Measurements from ENCODE around the gene ZNF2.
A peak's percentile ranks its signal among the peaks of the same experiment; 100 is the strongest.

ZNF2 gene

DNA sequence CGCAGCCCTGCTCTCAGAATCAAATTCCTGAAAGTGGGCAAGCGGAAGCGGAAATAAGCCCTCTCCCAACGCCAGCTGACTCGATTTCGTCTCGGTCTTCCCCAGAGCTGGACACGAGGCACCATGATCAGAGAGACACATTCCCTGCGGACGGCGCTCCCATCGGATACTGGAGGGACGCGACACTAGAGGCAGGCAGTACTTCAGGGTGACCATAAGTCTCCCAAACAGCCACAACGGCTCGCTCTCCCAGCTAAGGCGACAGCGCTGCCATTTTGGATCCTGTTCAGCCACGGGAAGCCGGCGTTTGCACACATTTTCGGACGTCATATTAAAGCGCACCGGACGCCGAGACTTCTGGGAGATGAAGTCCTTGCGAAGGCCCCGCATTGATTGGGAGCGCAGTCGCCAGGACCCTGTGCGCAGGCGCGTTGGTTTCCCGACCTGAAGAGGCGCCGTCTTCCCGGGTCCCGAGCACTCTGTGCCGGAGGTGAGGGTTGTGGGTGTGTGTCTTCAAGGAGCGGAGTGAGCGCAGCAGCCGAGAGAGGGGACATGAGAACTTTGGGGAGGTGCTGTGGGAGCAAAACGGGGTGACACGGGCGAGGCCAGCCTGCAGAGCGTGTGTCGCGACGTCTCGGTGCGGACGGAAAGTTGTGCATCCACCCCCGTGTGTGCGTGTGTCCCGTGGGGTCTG is at the start of gene ZNF2:
Gene ZNF2, plus strand, starts transcription at position 439 of the 694 bp plus-strand sequence. CDS start 10,418 bp downstream, outside the sequence.
- peak; percentile 98 for DNase-seq (ENCODE audit: low spot score)

DNA sequence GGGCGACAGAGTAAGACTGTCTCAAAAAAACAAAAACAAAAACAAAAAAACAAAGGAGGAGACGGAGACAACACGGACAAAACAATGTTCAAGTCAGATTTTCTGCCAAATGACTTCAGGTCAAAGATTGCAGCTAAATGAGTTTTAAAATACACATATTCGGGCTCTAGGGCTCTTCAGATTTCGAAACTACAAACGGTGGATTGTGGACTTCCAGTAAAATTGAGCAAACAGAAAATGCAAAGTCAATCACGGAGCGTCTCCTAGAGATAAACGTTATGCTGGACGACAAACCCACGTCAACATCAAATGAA is 44.6 kb upstream of the ZNF2 start:
- DNase-seq (ENCODE audit: low spot score), result no peak

DNA sequence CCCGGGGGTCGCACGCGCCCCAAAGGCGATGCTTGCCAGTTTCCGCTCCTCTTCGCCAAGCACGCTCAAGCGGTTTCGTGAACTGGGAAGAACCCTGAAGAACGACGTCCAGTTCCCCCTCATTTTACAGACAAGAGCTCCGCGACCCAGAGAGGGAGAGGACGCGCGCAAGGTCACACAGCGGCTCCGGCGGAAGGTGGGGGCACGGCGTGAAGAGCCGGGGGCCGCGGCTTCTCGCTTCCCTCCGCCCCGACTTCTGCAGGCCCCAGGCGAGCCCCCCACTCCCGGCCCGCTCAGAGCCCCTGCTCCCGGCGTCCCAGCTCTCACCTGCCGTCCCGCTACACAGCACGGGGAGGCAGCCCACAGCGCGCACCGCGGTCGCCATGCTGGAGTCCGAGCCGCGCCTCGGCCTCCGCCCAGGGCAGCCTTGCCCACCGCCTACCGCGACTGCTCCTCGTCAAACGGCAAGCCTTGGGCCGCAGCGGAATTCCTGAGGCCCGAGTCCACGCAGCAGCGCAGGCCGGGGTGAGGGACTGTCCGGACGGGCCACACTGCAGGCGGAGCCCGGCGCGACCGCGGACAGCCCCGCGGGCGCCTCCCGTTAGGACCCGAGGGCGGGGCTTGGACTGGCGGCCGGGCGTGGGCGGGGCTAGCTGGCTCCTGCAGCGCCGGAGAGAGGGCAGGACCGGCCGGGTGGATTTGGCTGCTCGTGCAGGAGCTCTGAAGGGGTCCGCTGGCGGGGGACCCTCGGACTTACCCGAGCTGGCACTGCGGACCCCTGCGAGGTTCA is 44.0 kb upstream of the ZNF2 start, which contains the start of gene MRPS5:
Gene MRPS5, minus strand, starts transcription at position 402 of the 790 bp plus-strand sequence. Its CDS starts 17 bp downstream, at position 385.
- DNase-seq (ENCODE audit: low spot score), result peak; percentile 66

DNA sequence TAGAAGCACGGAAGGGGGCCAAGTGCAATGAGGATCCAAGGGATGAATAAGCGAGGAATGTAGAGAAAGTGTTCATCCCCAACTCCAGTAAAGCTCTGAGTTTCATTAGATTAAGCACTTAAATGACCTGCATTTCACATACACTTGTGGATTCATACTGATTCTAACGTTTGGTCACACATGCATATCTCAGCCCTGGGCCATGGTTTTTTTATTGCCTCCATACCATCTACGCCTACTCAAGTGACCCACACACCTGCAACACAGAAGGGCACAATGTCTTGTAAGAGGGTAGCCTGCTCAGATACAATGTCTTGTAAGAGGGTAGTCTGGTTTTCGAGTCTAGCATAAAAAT is 43.4 kb upstream of the ZNF2 start:
- no peak for DNase-seq (ENCODE audit: low spot score)

DNA sequence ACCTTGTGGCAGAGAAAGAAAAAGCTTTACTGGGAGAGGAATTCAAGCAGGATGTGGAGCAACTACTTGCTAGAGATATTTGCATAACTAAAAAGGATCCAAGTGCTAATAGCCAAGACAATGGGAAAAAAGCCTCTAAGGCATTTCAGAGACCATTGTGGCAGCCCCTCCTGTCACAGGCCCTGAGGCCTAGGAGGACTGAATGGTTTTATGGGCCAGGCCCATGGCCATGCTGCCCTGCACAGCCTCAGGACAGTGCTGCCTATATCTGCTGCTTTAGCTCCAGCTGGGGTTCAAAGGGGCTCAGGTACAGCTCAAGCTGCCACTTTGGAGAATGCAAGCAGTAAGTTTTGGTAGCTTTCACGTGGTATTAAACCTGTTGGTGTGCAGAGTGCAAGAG is 26.9 kb upstream of the ZNF2 start:
- DNase-seq (ENCODE audit: low spot score), result no peak

DNA sequence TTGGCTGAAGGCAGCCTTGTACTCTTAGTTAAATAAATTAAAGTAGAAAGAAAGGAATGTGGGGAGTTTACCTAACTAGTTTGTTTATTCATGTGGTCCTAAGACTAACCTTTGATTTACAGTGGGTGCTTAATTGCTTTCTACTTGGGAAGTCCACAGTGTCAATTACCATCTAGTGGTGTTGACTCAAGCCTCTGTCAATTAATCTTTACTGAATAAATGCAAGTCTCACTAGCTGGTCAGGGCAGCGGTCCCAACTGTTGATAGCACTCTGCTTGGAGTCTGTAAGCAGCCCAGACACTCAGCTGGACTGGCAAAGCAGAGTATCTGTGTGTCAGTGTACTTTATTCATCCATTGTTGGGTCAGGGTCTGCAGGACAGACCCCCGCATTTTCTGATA is 21.8 kb upstream of the ZNF2 start:
- no peak for DNase-seq (ENCODE audit: low spot score)

DNA sequence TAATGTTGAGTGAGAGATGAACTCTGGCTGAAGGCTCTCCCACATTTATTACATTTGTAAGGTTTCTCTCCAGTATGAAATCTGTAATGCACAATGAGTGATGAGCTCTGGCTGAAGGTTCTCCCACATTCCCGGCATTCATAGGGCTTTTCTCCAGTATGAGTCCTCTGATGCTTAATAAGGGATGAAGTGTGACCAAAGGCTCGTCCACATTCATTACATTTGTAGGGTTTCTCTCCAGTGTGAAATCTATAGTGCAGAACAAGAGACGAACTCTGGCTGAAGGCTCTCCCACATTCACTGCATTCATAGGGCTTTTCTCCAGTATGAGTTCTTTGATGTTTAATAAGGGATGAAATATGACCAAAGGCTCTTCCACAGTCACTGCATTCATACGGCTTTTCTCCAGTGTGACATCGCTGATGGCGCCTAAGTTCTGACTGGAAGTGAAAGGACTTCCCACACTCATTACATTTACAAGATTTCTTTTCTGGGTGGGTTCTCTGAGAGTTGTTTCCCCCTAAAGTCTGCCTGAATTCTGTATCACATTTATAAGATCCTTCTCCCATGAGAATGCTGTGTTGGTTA is 16.1 kb upstream of the ZNF2 start:
- DNase-seq (ENCODE audit: low spot score), result no peak

DNA sequence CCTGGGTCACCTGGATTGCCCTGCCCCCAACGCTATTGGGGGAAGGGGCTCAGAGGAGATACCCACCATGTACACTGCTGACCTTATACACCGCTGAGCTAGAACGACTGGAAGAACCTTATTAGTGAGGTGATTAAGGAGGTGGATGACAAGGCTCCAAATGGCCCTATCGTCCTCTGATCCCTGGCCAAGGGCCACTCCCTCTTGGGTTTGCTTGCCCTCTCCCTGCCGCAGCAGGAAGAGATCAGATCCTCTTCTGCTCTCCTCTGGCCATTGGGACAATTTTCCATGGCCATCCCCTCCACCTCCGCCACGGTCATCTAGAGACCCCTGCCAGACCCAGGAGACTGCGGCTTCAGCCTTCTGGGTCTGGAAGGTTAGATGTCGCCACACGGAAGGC is 7.2 kb upstream of the ZNF2 start:
- DNase-seq (ENCODE audit: low spot score), result no peak

DNA sequence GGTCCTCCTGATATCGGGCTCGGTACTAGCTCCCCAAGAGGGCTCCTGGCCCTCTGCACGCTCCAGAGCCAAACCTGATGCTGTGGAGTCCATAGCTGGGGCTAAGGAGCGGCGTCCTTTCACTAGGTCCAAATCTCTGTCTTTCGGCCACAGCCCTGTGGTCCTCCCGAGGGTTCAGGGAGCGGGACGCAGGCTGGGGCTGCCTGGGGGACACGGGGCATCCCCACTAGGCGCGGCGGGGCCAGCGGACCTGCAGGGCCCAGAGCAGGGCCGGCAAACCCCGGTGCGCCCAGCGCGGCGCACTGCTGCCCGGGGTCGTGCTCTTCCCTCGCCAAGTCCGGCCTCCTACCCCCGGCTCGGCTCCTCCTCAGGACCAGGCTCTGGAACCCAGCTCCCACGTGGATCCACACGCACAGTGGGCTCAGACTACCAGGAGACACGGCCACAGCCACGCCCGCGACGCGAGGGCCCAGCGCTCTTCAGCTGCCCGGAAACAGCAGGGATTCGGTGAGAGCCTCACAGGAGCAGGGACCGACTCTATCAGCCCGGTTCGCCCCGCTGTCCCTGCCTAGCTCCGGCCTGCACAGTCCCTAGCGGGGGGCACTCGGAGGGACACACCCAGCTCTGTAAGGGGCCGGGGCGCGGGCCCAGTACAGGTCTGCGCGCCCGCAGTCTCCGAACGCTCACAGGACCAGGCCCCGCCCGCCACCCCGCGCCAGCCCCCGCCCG is 6.6 kb upstream of the ZNF2 start:
- DNase-seq (ENCODE audit: low spot score), result peak; percentile 22

DNA sequence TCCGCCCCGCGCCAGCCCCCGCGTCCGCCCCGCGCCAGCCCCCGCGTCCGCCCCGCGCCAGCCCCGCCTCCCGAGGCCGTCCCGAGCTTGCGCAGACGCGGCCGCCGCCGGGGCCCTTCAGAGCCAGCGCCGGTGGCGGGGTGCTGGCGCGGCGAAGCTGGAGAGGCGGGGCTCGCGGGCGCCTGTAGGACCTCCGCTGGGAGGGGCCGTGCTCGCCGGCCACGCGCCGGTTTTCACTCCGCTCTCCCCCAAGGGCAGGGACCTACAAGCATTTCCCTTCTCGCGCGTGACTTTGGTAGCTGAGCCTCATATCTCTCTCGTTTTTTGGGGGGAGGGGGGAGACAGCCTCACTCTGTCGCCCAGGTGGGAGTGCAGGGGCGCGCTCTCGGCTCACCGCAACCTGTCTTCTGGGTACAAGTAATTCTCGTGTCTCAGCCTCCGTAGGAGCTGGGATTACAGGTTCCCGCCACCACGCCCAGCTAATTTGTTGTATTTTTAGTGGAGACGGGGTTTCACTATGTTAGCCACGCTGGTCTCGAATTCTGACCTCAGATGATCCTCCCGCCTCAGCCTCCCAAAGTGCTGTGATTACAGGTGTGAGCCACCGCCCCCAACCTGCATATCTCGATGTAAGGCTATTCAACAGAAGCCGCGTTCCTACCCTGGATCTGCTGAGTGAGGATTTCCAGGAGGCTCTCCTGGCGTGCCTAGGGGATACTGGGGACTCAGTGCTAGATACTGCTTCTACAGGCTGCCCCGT is 5.7 kb upstream of the ZNF2 start, which contains the start of gene ZNF514:
Gene ZNF514, minus strand, starts transcription at position 159 of the 760 bp plus-strand sequence. CDS start 6,595 bp downstream, outside the sequence.
- DNase-seq (ENCODE audit: low spot score), result peak; percentile 73

DNA sequence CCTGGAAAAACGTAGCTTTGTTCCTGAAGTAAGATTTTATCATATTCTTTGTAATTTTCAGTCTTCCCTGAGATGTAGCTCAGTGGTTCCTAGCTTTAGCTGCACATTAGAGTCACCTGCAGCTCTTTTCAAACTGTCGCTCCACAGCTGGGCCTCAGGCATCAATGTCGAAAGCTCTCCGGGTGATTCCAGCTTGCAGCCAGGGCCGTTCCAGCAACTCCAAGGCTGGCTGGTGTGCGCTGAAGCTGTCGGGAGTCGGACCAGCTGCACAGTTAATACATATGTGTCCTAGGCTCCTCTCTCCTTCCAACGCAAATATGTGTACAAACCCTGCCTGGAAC is 609 bp upstream of the ZNF2 start:
- no peak for DNase-seq (ENCODE audit: low spot score)

DNA sequence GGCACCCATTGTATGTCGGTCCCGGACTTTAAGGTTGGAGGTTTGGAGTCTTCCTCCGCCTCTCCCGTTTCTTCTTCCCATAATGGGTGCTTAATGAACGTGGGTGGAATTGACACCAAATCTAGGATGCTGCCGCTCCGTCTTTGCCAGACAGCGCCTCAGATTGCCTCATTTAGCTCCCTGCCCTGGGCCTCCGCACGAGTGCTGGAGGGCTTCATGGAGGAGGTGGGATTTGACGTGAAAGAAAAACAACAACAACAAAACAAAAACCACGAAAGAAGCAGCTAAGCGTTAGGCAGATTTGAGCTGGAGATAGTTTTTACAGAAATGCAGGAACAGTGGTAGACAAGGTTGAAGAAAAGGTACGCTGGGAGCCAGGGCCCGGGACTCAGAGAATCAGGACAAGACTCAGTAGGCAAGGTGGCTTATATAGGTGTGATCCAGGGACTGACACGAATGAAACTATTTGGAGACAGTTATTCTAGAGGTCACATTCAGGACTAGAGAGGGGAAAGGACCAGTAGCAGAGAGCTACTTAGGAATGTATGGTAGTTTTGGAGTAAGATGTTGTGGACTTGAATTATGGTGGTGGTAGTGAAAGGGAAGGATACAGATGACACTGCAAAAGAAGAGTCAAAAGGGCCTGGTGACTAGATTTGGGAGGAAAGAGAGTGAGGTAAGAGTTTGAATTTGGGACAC is 605 bp downstream of the ZNF2 start:
- DNase-seq (ENCODE audit: low spot score), result no peak

DNA sequence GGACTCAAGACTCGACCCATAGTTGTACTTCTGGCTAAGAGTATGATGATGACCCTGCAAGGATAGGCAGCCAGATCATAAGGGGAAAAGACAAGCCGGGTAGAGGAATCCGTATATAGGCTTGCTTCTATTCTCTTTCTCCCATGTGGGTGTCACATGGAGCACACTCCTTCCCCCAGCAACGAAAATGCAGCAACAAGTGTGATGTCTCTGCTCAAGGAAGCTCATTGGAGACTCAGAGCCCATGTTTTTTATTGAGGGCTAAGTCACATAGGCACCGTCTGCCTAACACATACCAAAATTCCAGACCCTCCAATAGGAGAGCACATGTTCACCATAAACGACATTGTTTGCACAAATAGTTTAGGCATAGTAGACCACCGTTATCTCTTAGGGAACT is 6.3 kb downstream of the ZNF2 start:
- no peak for DNase-seq (ENCODE audit: low spot score)

DNA sequence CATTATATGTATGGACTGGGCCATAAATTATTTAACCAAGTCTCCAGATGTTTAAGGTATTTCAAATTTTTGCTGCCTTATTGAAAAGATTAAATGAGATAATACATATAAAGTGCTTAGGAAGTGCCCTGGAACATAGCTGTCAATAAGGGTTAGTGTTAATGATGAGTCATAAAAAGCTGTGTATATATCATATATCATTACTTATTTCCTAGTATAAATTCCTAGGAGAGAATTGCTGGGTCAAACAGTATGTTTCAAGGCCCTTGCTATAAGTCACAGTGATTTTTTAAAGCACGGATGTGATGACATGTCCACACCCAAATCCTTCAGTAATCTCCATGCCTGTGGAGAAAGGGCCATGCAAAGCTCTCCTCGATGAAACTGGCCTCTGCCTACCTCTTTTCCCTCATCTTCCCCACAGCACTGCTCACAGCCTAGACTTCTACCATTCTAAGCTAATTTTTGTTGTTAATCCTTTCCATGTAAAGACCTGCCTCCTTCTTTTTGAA is 8.5 kb downstream of the ZNF2 start:
- DNase-seq (ENCODE audit: low spot score), result no peak

DNA sequence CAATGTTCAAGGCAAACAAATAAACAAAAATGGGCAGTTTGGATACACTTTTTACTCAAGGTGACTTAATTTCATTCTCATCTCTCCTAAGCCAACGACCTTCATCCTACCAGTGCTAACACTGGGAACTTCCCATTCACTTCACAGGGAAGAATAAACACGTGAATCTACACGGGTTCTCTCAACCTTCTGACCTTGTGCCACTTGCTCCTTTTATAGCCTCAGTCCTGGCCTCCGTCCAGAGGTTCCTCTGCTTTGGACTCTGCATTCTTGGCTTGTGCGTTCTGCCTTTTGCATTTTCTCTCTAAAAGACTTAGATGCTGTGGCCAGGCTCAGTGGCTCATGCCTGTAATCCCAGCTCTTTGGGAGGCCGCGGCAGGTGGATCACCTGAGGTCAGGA is 13.8 kb downstream of the ZNF2 start:
- DNase-seq (ENCODE audit: low spot score), result no peak

DNA sequence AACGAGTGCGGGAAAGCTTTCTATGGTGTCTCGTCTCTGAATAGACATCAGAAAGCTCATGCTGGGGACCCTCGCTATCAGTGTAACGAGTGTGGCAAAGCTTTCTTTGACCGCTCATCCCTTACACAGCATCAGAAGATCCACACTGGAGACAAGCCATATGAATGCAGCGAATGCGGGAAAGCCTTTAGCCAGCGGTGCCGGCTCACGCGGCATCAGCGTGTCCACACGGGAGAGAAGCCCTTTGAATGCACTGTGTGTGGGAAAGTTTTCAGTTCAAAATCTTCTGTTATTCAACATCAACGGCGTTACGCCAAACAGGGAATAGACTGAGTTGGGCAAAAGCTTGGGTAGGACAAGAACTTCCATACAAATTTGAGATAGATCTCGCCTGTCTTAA is 16.2 kb downstream of the ZNF2 start:
- DNase-seq (ENCODE audit: low spot score), result no peak

DNA sequence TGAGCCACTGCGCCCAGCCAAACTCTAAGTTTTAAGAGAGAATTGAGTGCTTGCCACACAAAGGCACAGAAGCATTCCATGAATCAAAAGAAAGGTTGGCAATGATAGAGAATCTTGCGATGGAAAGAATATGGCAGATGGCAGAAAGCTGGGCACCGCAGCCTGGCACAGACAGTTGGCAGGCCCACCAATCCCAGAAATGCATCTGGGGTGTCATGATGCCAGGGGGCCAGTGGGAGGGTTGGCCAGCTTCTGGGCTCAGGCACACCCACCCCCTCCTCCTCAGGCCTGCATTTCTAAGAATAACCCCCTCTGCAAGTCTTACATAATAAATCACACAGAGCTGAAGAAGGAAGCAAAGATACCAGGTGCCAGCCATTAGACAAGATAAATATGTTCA is 19.6 kb downstream of the ZNF2 start:
- no peak for DNase-seq (ENCODE audit: low spot score)

DNA sequence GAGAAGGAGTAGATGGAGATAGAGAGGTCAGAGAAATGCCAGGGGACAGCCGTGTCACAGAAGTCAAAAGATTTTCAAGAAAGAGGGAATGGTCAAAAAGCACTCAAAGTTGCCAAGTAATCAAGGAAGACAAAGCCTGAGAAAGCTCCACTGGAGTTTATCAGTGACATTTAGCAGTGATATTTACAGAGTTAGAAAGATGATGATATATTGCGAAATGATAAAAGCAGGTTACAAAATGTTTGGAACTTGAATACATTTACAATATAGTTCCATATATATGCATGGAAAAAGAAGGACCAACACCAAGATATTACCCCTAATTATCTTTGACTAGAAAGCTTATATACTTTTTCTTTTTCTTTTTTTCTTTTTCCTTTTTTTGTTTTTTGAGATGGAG is 20.4 kb downstream of the ZNF2 start:
- DNase-seq (ENCODE audit: low spot score), result no peak

DNA sequence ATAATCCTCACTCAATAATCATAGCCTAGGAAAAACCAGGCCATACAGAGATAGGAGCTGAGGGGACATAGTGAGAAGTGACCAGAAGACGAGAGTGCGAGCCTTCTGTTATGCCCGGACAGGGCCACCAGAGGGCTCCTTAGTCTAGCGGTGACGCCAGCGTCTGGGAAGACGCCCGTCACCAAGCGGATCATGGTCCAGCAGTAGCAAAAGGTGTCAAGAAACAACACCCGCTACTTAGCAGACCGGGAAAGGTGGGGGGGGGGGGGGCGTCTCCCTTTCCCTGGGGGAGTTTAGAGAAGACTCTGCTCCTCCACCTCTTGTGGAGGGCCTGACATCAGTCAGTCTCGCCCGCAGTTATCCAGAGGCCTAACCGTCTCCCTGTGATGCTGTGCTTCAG is 27.3 kb downstream of the ZNF2 start:
- DNase-seq (ENCODE audit: low spot score), result peak; percentile 34

DNA sequence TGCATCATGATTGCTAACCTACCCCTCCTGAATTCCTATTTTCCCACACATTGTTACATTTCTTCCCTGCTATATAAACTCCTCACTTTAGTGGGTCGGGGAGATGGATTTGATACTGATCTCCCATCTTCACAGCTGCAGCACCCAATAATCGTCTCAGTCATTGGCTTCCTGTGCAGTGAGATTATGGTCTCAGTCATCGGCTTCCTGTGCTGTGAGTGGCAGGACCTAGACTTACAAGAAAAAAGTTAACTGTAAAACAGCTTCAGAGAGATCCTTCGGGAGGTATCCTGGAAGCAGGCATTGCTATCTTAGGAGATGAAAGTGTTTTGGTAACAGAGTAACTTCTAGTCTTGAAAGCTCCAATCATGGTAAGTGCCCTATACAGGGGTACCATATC is 38.3 kb downstream of the ZNF2 start:
- DNase-seq (ENCODE audit: low spot score), result no peak

DNA sequence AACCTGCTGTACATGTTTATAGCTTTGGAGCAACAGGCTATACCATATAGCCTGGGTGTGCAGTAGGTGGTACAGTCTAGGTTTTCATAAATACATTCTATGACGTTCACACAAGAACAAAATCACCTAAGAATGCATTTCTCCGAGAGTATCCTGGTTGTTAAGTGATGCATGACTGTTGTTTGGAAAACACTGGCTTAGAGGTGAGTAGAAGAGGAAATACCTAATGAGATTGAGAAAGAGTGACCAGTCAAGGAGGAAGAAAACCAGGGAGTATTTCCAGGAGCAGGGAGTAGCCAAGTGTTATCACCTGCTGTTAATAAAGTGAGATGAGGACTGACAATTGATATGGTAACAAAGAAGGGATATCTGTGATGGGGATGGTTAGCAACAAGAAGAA is 38.8 kb downstream of the ZNF2 start:
- no peak for DNase-seq (ENCODE audit: low spot score)

Measured in pons (tissue), 1 donor.